ENCODE results near the gene PARD3.

PARD3 gene

GRCh38 chr10:34480345-34480744 lies 334.8 kb downstream of the PARD3 start:
- DNase-seq = no peak

GRCh38 chr10:34479520-34480179 lies 335.4 kb downstream of the PARD3 start:
- no peak for DNase-seq

DNA sequence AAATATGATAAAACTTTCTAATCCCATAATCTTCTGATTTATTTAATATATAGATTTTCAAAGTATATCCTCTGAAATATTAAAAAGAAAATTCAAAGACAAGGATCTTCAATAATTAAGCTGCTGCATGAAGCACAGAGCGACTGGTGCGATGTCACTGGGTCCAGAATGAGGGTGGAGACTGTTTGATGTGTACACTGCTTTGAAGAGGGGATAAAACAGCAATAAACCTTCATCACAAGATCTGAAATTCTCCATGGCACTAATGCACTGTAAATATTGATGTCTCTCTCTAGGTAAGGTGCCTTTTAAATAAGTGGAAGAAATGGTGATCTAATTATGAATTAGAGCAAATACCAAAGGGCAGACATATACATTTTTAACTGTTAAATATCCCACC lies 337.8 kb downstream of the PARD3 start:
- no peak for DNase-seq

DNA sequence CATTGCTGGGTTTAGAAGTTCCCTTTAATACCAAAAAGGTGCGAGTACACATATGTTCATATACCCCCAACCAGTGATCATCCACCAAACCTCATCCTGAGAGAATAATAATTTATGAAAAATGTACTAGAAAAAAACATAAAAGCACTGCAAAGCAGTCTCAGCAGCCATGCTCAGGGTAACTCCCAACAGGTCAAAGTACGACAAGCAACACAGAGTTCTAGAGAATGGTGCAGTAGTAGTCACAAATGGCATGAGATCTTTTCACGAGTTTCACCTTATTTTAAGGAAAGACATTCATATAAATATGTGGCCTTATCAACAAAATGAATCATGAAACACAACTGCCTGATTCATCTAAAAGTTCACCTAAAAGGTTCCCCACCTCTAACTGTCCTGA lies 338.5 kb downstream of the PARD3 start:
- DNase-seq = no peak

DNA sequence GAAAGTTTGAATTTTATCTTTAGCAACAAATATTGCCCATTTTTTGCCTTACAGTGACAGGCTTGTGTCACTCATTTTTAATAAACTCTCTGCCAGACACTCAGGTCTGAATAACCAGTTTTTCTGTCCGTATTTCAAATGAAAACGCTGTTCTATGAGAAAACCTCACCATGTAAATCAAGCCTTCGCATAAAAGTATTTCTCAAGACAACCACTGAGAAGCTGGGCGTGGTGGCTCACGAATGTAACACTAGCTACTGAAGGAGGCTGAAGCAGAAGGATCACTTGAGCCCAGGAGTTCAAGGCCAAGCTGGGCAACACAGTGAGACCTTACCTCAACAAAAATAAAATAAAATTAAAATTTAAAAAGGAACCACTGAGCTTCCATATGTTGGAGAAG lies 339.3 kb downstream of the PARD3 start:
- no peak for DNase-seq

- DNase-seq = no peak
Observed at GRCh38 chr10:34475274-34475646, 339.8 kb downstream of the PARD3 start.

GRCh38 chr10:34474555-34475273 lies 340.4 kb downstream of the PARD3 start:
- DNase-seq = no peak

GRCh38 chr10:34474009-34474376 lies 341.1 kb downstream of the PARD3 start:
- DNase-seq = no peak

GRCh38 chr10:34473174-34474008 lies 341.7 kb downstream of the PARD3 start:
- DNase-seq = no peak

DNA sequence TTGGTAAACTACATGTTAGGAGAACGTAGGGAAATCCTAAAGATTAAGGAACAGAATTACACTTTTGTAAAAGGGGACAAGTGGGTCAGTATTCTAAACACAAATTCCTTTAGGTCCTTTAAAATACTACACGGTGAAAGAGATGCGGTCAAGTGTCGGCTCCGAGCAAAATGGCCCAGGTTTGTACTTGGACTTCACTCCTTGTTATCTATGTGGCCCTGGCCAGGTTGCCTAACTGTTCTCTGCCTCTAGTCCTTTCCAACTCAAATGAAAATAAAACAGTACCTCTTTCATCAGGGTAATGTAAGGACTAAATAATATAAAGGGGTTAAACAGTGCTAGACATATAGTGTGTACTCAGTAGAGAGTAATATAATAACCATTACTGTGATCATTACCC lies 344.8 kb downstream of the PARD3 start:
- no peak for DNase-seq

DNA sequence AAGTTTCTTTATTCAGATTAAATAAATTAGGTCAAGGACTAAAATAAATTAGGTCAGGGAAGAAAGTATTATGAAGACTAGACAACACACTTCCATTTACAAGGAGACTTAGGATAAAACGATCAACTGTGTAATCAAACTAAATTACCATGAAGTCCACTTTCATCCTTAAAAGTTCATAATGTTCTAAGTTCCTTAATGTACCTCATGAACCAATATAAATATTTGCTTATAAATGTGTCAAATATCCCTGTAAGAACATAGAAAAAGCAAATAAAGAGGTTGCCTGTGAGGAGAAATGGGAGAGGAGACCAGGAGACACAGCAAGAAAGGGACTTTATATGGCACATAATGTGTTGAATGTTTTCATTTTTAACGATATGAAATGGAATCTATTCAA lies 345.6 kb downstream of the PARD3 start:
- no peak for DNase-seq

- DNase-seq = no peak
Observed at GRCh38 chr10:34467902-34468301, 347.2 kb downstream of the PARD3 start.

DNA sequence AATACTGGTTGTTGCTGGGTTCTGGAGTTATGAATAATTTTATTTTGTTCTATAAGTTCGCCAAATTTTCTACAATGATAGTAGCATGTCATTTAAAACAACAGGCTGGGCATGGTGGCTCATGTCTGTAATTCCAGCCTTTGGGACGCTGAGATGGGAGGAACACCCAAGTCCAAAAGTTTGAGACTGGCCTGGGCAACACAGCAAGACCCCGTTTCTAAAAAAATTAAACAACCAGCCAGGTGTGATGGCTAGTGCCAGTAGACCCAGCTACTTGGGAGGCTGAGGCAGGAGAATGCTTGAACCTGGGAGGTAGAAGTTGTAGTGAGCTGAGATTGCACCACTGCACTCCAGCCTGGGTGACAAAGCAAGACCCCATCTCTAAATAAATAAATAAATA lies 347.7 kb downstream of the PARD3 start:
- no peak for DNase-seq

DNA sequence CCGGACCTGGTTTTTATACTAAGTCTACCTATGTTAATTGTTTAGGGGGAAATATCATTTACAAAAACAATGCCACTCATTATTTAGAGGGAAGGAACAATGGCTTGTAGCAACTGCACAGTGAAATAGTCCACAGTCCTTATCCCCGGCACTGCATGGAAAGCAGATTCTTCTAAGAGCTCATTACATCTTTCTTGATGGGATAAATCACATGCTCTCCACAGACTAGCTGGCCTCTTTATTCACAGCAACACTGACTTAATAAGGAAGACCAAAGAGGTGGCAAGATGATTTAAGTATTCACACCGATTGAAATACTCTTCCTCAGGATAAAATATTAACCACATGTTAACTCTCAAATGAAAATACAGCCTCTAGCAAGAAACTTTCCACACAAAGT lies 349.4 kb downstream of the PARD3 start:
- no peak for DNase-seq

DNA sequence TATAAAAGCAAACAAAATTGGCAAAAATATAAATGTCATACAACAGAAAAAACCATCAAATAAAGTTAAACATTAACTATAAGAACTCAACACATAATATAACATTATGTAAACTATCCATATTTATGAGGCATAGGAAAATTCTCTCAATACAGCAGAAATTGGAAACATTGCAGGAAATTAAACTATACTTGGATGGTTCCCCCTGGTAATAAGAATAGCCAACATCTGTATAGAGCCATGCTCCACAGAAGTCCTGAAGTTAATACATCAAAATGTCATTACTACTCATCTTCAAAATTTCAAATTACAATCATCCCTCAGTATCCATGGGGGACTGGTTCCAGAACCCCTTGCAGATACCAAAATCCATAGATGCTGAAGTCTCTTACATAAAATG lies 350.5 kb downstream of the PARD3 start:
- DNase-seq = no peak

DNA sequence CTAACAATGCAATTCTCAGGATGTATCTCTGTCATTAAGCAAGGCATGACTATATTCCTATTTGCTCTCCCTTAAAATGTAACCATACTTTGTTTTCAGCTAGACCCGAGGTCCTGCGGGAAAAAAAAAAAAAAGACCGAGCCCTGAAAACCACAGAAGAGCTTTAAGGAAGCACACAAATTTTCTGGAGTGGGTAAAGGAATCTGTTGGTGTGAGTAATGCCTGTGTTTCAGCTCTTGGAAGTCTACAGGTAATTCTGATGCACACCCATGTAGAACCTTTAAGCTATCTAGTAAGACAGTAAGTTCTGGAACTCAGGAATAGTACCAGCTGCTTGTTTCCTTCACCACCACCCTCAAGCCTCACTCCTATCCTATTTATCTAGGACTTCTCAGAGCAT lies 351.1 kb downstream of the PARD3 start:
- no peak for DNase-seq

DNA sequence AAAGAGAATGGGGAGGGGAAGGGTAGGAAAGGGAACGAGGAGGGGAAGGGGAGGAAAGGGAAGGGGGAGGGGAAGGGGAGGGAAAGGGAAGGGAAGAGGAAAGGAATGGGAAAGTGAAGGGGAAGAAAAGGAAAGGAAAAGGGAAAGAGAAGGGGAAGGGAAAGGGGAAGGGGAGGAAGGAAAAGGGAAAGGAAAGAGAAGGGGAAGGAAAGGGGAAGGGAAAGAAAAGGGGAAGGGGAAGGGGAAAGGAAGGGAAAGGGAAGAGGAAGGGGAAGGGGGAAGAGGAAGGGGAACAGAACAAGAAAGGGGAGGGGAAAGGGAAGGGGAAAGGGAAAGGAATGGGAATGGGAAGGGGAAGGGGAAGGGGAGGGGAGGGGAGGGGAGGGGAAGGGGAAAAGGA lies 352.1 kb downstream of the PARD3 start:
- no peak for DNase-seq

DNA sequence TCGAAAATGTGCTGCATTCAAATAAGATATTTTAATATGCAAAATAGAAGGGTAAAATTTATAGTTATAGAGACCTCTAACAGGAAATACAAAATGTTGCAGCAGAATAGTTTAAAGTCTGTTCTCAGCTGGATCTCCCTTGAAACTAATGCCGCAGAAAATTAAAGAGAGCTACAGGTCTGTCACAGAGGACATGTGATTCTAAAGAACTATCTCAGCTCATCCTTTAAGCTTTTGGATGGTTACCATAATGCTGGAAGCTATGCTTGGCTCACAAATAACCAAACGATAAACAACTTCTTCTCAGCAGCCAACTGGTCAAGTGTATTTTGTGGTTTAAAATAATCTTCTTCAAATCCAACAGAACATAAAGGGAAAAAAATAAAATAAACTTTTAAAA lies 353.0 kb downstream of the PARD3 start:
- DNase-seq = no peak

GRCh38 chr10:34454590-34455261 lies 360.4 kb downstream of the PARD3 start:
- DNase-seq = no peak

- no peak for DNase-seq
Observed at GRCh38 chr10:34449836-34450235, 365.3 kb downstream of the PARD3 start.

DNA sequence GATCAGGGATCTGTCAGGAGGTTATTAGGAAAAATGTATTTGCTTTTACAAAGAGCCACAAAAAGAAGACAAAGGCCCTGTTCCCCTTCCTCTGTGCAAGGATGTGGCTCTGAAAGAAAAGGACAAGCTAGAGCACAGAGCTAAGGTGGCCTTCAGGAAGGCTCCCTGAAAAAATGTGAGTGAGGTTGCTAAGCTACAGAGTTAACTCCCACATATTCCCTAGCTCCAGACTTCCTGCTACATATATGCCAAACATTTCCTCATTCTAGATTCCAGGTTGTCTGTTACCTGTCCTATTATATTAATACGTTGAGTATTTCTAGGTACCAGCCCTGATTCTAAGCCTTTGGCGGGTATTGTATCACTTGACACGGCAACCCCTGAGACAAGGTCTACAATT lies 369.0 kb downstream of the PARD3 start:
- no peak for DNase-seq

DNA sequence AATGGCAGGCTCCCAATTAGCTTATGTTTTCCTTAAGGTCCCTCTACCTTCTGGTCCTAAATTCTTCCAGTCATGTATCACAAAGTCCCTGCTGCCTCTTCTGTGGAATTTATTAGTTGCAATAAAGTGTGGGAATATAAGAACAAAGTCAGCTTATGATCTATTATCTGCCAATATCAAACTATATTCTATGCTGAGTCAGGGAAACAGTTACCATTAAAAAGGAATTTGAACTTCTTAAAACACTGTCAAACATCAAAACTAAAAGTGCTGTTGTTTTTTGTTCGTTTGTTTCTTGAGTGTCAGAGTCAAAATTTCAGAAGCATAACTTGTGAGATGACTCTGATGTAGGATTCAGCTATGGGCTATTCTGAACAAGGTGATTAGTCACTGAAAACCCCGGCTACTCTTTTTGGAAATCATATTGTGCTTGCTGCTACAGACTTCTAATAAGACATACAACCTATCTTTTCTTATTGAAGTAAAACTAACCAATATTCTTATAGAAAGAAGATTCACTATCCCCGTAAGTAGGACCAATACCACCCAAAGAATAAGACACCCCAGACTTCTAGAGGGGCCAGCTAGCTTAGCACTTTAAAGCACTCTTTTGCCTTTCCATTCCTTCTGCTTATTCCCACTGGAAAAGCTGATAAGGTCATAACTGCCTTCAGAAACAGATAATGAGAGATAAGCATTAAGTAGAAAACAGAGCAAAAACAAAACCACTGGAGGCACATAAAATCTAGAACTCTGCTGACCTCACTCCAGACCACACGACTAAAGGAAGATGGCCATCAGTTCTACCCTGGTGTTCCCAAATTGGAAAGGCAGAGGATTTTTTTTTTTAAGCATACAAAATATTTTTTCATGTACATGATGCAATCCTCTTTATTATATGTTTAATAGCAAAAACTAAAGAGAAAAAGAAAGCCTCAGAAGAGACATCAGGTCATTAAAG lies 370.6 kb downstream of the PARD3 start:
- DNase-seq = no peak

Data from activated CD4-positive, alpha-beta T cell treated with anti-CD3 and anti-CD28 coated beads, Interleukin-2, Interleukin-6, amounts not matched to agents 100 ng/mL and 50 ng/mL, durations not matched to agents 16 hours and 8 hours (primary cell).